GM19452 (cell line): ENCODE measurements around the gene SLC6A4.
A peak's percentile ranks its signal among the peaks of the same experiment; 100 is the strongest.
"Not testable (repeated sequence)": the region's sequence is repeated elsewhere in the genome, so short reads cannot be mapped to it uniquely, and the experiment has no call there.

ENCODE experiments used
- ATAC-seq: cut with Tn5 transposase; IDR thresholded peaks from one replicate; pipeline ENCODE4 v1.9.1; 2021; ENCODE audit not compliant: unreplicated experiment

The SLC6A4 gene

DNA sequence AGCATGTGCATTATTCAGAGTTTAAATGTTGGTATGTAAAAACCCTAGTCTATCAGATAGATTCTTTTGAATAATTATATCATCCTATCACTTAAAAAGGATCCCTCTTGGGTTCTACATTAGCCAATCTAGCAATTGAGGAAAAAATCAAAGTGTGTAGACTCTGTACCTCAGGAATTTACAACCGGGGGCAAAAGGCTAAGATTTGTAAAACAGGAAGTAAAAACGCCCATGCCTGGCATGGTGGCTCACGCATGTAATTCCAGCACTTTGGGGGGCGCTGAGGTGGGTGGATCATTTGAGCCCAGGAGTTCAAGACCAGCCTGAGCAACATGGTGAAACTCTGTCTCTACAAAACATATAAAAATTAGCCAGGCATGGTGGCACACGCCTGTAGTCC, 58.6 kb downstream of the SLC6A4 start:
- no peak for ATAC-seq

DNA sequence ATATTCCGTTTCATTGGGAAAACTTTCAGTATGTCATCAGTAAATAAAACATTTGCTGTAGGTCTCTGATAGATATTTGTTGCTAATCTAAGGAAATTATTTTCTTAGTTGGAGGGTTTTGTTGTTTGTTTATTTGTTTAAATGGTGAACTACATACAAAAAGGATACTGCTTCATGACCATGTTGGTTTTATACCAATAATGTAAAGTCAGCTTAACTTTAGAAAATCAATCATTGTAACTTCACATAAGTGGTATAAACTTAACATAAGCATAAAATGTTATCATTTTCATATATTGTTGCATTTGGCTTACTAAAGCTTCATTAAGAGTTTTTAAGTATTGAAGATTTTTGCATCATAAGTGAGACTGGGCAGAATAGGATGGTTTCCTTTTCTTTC, 60.9 kb downstream of the SLC6A4 start:
- no peak for ATAC-seq

DNA sequence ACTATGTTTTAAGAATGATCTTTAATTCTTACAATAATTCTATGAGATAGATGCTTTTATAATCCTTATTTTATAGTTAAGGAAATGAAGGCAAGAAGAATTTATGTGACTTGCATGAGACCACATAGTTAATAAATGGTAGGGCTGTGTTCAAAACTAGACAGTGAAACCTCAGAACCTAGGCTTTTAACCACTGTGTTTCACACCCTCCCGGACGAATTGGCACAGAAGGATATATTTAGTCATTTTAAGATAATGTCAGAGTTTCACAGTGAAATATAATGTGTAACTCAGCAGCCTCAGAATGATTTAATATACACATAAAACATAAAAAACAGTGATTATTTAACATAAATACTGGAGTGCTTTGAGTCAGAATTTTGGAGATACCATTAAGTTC, 61.8 kb downstream of the SLC6A4 start:
- peak; percentile 76 for ATAC-seq

DNA sequence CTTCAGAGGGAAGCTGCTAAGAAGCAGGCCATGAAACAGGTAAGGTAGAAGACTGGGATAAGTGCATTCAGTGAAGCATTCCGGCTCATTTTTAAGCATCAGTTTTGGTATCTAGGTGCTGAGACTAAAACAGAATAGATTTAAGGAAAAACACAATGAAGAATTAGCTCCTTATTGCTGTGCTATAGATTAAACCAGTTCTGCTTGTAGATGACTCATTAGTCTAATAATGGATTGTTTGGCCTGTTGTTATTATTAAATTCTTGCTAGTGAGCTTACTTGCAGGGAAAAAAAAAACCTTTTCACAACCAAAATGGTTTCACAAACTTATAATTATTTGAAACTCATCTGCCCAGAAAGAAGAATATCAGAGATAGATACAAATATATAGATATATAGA, 62.9 kb downstream of the SLC6A4 start:
- no peak for ATAC-seq

DNA sequence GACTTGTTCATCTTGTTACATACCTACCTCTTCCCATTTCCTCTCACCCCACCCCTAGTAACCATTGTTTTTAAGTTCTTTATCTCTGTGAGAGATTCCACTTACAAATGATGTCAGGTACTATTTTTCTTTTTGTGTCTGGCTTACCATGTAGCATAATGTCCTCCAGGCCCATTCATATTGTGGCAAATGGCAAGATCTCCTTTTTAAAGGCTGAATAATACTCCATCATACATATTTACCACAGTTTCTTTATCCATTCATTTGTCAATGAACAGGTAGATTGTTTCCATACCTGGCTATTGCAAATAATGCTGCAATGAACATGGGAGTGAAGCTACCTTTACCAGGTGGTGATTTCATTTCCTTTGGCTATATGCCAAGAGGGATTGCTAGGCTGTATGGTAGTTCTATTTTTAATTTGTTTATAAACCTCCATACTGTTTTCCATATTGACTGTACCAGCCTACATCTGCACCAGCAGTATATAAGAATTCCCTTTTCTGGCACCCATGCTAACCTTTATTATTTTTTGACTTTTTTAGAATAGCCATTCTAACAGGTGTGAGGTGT, 65.0 kb downstream of the SLC6A4 start:
- no peak for ATAC-seq

DNA sequence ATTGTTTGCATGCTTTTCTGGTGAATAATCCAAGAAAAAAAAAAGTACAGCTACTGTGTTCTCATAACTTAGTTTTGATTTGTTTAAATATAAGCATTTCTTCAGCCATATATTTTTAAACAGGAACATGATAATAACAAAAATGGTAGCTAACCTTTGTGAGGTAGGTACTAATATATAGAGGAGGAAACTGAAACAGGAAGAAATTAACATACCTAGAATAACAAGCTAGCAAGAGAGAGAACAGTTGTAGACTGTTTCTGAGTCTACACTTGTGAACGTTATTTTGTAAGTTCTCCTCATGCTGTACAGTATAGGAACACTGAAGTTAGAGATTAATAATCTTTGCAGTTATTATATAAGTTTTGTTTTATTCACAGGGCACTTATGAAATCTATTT, 69.5 kb downstream of the SLC6A4 start:
- no peak for ATAC-seq

DNA sequence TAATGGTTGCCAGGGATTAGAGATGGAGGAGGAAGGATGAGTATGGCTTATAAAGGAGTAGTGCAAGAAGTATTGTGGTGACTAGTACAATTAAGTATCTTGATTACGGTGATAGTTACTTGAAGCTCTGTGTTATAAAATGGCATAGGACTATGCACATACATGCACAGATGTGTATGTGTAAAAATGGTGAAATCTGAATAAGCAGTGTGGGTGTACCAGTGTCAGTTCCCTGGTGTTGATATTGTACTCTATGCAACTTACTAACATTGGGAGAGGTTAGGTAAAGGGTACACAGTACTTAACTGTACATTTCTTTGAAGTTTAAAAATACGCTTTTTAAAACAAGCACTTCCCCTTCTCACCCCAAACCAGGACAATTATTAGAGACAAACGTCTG, 70.3 kb downstream of the SLC6A4 start:
- no peak for ATAC-seq

DNA sequence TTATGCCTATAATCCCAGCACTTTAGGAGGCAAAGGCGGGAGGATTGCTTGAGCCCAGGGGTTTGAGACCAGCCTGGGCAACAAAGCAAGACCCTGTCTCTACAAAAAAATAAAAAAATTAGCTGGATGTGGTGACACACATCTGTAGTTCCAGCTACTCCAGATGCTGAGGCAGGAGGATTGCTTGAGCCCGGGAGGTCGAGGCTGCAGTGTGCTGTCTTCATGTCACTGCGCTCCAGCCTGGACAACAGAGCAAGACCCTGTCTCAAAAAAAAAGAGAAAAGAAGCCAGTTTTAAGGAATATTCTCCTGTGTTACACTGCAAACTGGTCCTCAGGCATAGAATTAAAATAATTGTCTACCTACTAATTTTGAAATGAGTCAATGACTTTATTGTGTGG, 71.0 kb downstream of the SLC6A4 start:
- ATAC-seq = no peak

DNA sequence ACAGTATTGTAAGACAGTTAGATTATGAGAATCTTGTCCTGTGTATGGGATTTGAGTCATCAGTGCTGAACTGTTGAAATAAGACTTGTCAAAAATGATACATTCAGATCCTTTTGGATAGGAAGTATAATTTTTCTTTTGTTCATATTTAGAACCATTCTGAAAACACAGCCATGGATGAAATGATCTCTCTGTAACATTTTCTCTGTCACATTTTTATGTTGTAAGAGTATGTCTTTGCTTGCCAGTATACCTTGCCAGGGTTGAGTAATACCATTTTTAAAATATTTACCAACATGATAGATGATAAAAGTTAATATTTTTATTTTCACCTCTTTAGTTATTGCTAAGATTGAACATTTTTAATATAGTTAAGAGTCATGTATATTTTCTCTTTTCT, 73.9 kb downstream of the SLC6A4 start:
- no peak for ATAC-seq

DNA sequence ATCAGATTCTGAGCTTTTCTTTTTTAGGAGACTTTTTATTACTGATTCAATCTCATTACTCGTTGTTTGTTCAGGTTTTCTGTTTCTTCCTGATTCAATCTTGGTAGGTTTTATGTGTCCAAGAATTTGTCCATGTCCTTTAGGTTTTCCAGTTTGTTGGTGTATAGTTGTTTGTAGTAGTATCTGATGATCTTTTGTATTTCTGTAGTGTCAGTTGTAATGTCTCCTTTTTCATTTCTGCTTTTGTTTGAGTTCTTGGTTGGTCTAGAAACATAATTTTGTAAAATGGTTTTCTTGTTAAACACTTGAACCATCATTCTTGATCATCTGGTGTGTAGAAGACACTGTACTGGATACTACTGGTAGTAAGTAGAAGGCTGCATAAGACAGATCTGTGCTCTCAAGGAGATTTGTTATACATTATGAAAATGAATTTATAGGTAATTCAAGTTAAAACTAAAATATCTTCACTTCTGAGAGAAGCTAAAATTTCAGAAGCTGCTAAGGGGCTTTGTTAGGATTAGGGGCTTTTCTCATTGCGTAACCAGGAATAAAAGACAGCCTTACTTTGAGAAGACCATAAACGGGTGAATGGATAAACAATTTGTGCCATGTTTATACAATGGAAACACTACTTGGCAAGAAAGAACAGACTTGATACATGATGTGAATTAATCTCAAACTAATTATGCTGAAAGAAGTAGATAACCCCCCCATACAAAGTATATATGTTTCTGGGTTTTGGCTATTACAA, 74.9 kb downstream of the SLC6A4 start:
- no peak for ATAC-seq

DNA sequence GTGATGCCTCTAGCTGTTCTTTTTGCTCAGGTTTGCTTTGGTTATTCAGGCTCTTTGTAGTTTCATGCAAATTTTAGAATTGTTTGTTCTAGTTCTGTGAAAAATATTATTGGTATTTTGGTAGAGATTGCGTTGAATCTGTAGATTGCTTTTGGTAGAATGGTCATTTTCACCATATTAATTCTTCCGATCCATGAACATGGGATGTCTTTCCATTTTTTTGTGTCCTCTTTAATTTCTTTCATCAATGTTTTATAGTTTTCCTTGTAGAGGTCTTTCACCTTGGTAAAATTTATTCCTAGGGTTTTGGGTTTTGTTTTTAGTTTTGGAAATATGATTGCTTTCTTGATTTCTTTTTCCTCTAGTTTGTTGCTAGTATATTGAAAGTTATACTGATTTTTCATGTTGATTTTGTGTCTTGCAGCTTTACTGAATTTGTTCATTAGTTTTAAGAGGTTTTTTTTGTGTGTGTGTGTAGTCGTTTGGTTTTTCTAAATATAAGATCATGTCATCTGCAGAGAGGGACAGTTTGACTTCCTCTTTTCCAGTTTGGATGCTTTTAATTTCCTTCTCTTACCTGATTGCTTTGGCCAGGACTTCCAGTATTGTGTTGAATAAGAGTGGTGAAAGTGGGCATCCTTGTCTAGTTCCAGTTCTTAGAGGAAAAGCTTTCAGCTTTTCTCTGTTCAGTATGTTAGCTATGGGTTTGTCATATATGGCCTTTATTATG, 76.4 kb downstream of the SLC6A4 start:
- ATAC-seq = no peak

DNA sequence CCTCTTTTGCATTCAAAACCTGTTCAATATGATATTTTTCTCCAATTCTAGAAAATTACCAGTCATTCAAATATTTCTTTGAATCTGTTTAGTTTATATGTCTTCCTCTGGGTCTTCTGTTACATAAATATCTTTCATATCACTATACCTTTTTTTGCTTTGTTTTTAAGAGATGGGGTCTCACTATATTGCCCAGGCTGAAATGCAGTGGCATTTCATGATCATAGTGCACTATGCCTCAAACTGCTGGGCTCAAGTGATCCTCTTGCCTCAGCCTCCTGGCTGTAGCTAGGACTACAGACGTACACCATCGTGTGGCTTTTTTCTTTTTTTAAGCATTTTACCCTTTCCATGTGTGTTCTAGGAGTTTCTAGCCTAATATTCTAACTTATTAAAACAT, 80.1 kb downstream of the SLC6A4 start:
- ATAC-seq = no peak

DNA sequence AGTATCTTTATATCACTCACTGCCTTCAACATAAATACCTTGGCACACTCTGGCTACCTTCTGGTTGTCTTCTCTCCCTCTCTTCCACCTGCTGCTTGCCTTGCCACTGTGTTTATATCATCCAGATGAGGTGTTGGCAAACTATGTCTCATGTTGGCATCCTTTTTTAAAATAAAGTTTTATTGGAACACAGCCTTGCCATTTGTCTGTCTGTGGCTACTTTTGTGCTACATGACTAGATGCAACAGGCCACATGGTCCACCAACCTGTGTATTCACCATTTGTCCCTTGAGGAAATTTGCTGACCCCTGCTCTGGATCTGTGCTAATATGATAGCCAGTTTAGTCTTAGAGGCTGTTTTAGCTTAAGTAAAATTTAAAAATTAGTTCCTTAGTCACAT, 82.0 kb downstream of the SLC6A4 start:
- ATAC-seq = no peak

DNA sequence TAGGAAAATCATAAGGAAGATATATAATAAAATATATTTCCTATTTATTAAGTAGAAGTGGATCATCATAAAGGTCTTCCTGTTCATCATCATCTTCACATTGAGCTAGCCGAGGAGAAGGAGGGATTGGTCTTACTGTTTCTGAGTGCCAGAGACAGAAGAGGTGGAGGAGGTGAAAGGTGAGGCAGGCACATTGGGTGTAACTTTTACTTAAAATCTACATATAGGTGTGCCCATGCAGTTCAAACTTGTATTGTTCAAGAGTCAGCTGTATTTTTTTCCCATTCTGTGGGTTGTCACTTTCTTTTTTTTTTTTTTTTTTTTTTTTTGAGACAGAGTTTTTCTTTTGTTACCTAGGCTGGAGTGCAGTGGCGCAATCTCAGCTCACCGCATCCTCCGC, 84.0 kb downstream of the SLC6A4 start:
- no peak for ATAC-seq

DNA sequence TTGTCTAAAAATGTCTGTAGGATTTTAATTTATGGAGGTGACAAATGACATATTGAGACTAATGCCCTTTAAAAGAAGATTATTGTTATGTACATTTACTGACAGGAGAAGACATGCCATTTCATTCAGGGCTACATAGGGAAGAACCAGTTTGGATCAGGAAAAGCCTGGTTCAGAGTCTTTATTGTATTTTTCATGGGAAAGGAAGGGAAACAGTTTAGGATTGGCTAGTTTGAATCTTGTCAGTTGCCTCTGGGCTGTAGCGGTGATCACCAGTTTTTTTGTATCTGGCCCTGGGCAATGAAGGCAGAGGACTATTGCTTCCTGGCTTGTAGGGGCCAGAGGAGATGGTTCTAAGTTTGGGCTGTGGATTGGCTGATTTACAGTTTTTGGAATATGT, 87.1 kb downstream of the SLC6A4 start:
- ATAC-seq = no peak

DNA sequence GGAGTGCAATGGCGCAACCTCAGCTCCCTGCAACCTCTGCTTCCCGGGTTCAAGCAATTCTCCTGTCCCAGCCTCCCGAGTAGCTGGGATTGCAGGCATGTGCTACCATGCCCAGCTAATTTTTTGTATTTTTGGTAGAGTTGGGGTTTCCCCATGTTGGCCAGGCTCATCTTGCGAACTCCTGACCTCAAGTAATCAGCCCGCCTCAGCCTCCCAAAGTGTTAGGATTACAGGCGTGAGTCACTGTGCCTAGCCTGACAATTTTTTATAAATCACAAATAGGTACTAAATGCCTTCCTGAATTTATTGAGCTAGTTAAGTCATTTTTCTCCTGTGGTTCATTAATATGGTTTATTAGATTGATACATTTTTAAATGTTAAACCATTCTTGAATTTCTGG, 87.6 kb downstream of the SLC6A4 start:
- not testable (repeated sequence) for ATAC-seq
